ENCODE measurements around the gene COL3A1.

COL3A1 gene

GRCh38 chr2:188974164-188974563, at the start of gene COL3A1:
TSS of gene COL3A1 (plus strand) at chr2:188974373. CDS start at chr2:188974490, 117 bp downstream.
- Histone ChIP-seq H3K4me1 (peaks cover 3% of the 10 kb centered on the region), H3K9me3 (no peaks in the 10 kb centered on the region), H3K4me3 (no peak within 1 kb of the TSS), H3K36me3 (replicated peaks) (no peaks in the 10 kb centered on the region), H3K27me3 (ENCODE audit: low read depth) (no peaks in the 10 kb centered on the region)
- DNase-seq (ENCODE audit: low spot score in 2 of 2) = no peak
- in situ Hi-C loops (cut with MboI; ENCODE audit: low sequenced_read_pairs) = no loop called here

- Histone ChIP-seq H3K36me3 (replicated peaks) (no peaks in the 10 kb centered on the region), H3K27me3 (ENCODE audit: low read depth) (no peaks in the 10 kb centered on the region), H3K4me3 (no peak overlapping the region), H3K9me3 (no peaks in the 10 kb centered on the region), H3K4me1 (no peaks in the 10 kb centered on the region)
- in situ Hi-C loops (cut with MboI; ENCODE audit: low sequenced_read_pairs) = no loop called here
- DNase-seq (ENCODE audit: low spot score in 2 of 2) = no peak
Observed at GRCh38 chr2:188928643-188929042, 45.5 kb upstream of the COL3A1 start.

GRCh38 chr2:188931361-188931760, 42.8 kb upstream of the COL3A1 start:
- in situ Hi-C loops (cut with MboI; ENCODE audit: low sequenced_read_pairs) = no loop called here
- no peak for DNase-seq (ENCODE audit: low spot score in 2 of 2)

GRCh38 chr2:188937228-188938220, 36.6 kb upstream of the COL3A1 start:
- H3K36me3 ChIP-seq (replicated peaks) = no peaks in the 10 kb centered on the region
- DNase-seq (ENCODE audit: low spot score in 2 of 2) = no peak
- H3K4me1 ChIP-seq = no peaks in the 10 kb centered on the region
- no peaks in the 10 kb centered on the region for H3K27me3 ChIP-seq (ENCODE audit: low read depth)
- in situ Hi-C loops (cut with MboI; ENCODE audit: low sequenced_read_pairs) = no loop called here
- H3K4me3 ChIP-seq = no peak overlapping the region
- no peaks in the 10 kb centered on the region for H3K9me3 ChIP-seq

More at GRCh38 chr2:188931361-188931760, 42.8 kb upstream of the COL3A1 start:
- H3K4me1 ChIP-seq = no peaks in the 10 kb centered on the region
- no peak overlapping the region for H3K4me3 ChIP-seq
- no peaks in the 10 kb centered on the region for H3K36me3 ChIP-seq (replicated peaks)
- no peaks in the 10 kb centered on the region for H3K9me3 ChIP-seq
- H3K27me3 ChIP-seq (ENCODE audit: low read depth) = no peaks in the 10 kb centered on the region

GRCh38 chr2:188940171-188940570, 34.0 kb upstream of the COL3A1 start:
- Histone ChIP-seq H3K4me1 (no peaks in the 10 kb centered on the region), H3K27me3 (ENCODE audit: low read depth) (no peaks in the 10 kb centered on the region), H3K36me3 (replicated peaks) (no peaks in the 10 kb centered on the region), H3K4me3 (no peak overlapping the region), H3K9me3 (no peaks in the 10 kb centered on the region; the same call in 1 of the 2 replicates)
- in situ Hi-C loops (cut with MboI; ENCODE audit: low sequenced_read_pairs) = no loop called here
- DNase-seq (ENCODE audit: low spot score in 2 of 2) = no peak

GRCh38 chr2:188944442-188944841, 29.7 kb upstream of the COL3A1 start:
- Histone ChIP-seq H3K36me3 (replicated peaks) (no peaks in the 10 kb centered on the region), H3K9me3 (no peaks in the 10 kb centered on the region; the same call in 1 of the 2 replicates), H3K4me3 (no peak overlapping the region), H3K4me1 (no peaks in the 10 kb centered on the region), H3K27me3 (ENCODE audit: low read depth) (no peaks in the 10 kb centered on the region)
- in situ Hi-C loops (cut with MboI; ENCODE audit: low sequenced_read_pairs) = no loop called here
- no peak for DNase-seq (ENCODE audit: low spot score in 2 of 2)

GRCh38 chr2:188949046-188949818, 24.9 kb upstream of the COL3A1 start:
- Histone ChIP-seq H3K9me3 (no peaks in the 10 kb centered on the region; the same call in 1 of the 2 replicates), H3K4me1 (no peaks in the 10 kb centered on the region), H3K4me3 (no peak overlapping the region), H3K36me3 (replicated peaks) (no peaks in the 10 kb centered on the region), H3K27me3 (ENCODE audit: low read depth) (no peaks in the 10 kb centered on the region)
- in situ Hi-C loops (cut with MboI; ENCODE audit: low sequenced_read_pairs) = no loop called here
- no peak for DNase-seq (ENCODE audit: low spot score in 2 of 2)

GRCh38 chr2:188952901-188953300, 21.3 kb upstream of the COL3A1 start:
- Histone ChIP-seq H3K4me3 (no peak overlapping the region), H3K4me1 (no peaks in the 10 kb centered on the region), H3K36me3 (replicated peaks) (no peaks in the 10 kb centered on the region), H3K27me3 (ENCODE audit: low read depth) (no peaks in the 10 kb centered on the region), H3K9me3 (no peaks in the 10 kb centered on the region)
- DNase-seq (ENCODE audit: low spot score in 2 of 2) = no peak
- in situ Hi-C loops (cut with MboI; ENCODE audit: low sequenced_read_pairs) = no loop called here

- no peak for DNase-seq (ENCODE audit: low spot score in 2 of 2)
- no peak overlapping the region for H3K4me3 ChIP-seq
- no peaks in the 10 kb centered on the region for H3K4me1 ChIP-seq
- in situ Hi-C loops (cut with MboI; ENCODE audit: low sequenced_read_pairs) = no loop called here
- H3K27me3 ChIP-seq (ENCODE audit: low read depth) = no peaks in the 10 kb centered on the region
- H3K36me3 ChIP-seq (replicated peaks) = no peaks in the 10 kb centered on the region
- H3K9me3 ChIP-seq = no peaks in the 10 kb centered on the region
Observed at GRCh38 chr2:188956290-188956689, 17.9 kb upstream of the COL3A1 start.

- H3K4me3 ChIP-seq = no peak overlapping the region
- no peak for DNase-seq (ENCODE audit: low spot score in 2 of 2)
- no peaks in the 10 kb centered on the region for H3K9me3 ChIP-seq
- in situ Hi-C loops (cut with MboI; ENCODE audit: low sequenced_read_pairs) = no loop called here
- H3K36me3 ChIP-seq (replicated peaks) = no peaks in the 10 kb centered on the region
- no peaks in the 10 kb centered on the region for H3K27me3 ChIP-seq (ENCODE audit: low read depth)
- no peaks in the 10 kb centered on the region for H3K4me1 ChIP-seq
Observed at GRCh38 chr2:188956961-188957360, 17.2 kb upstream of the COL3A1 start.

- no peaks in the 10 kb centered on the region for H3K27me3 ChIP-seq (ENCODE audit: low read depth)
Observed at GRCh38 chr2:188957646-188958045, 16.5 kb upstream of the COL3A1 start.

GRCh38 chr2:188963741-188964140, 10.4 kb upstream of the COL3A1 start:
- H3K9me3 ChIP-seq = no peaks in the 10 kb centered on the region
- no peaks in the 10 kb centered on the region for H3K36me3 ChIP-seq (replicated peaks)
- no peaks in the 10 kb centered on the region for H3K27me3 ChIP-seq (ENCODE audit: low read depth)
- no peaks in the 10 kb centered on the region for H3K4me1 ChIP-seq
- in situ Hi-C loops (cut with MboI; ENCODE audit: low sequenced_read_pairs) = no loop called here
- DNase-seq (ENCODE audit: low spot score in 2 of 2) = no peak
- no peak overlapping the region for H3K4me3 ChIP-seq

More at GRCh38 chr2:188957646-188958045, 16.5 kb upstream of the COL3A1 start:
- DNase-seq (ENCODE audit: low spot score in 2 of 2) = no peak
- in situ Hi-C loops (cut with MboI; ENCODE audit: low sequenced_read_pairs) = no loop called here
- H3K9me3 ChIP-seq = no peaks in the 10 kb centered on the region
- no peaks in the 10 kb centered on the region for H3K4me1 ChIP-seq
- H3K4me3 ChIP-seq = no peak overlapping the region
- no peaks in the 10 kb centered on the region for H3K36me3 ChIP-seq (replicated peaks)

GRCh38 chr2:188964976-188965546, 9.1 kb upstream of the COL3A1 start:
- Histone ChIP-seq H3K9me3 (no peaks in the 10 kb centered on the region), H3K36me3 (replicated peaks) (no peaks in the 10 kb centered on the region), H3K4me1 (no peaks in the 10 kb centered on the region), H3K4me3 (no peak overlapping the region), H3K27me3 (ENCODE audit: low read depth) (no peaks in the 10 kb centered on the region)
- no peak for DNase-seq (ENCODE audit: low spot score in 2 of 2)
- in situ Hi-C loops (cut with MboI; ENCODE audit: low sequenced_read_pairs) = no loop called here

Data from HAP-1 (cell line).